ENCODE measurements around the gene DEPDC7. TPM values are rescaled to one million over a fixed set of nuclear protein-coding genes. Genes with fewer than 3 reads are reported as not detected.

The DEPDC7 gene
- total and polyA plus RNA-seq, 2 of the 13 experiments (the other 11 are each of a cell fraction or from before 2014, with no cell fraction given), result 17.3 to 33.3 TPM

GRCh38 chr11:33015621-33016551 lies at the start of gene DEPDC7 (continued):
- TF ChIP-seq SAFB2 (CRISPR knock-in tag; IDR thresholded peaks at IDR 0.05; ENCODE audit: borderline replicate concordance, low read depth) (0 out of 2 replicates have a peak, but pooled peaks have one; percentile 58), ZNF136 (CRISPR knock-in tag; IDR thresholded peaks at IDR 0.05; ENCODE audit: low read depth) (no peak), ZNF556 (CRISPR knock-in tag; IDR thresholded peaks at IDR 0.05; ENCODE audit: borderline replicate concordance) (0 out of 2 replicates have a peak, but pooled peaks have one; percentile 46), ZNF232 (CRISPR knock-in tag; IDR thresholded peaks at IDR 0.05; ENCODE audit: borderline replicate concordance) (peak; percentile 73; the same call in 1 of the 2 replicates), ZSCAN29 (CRISPR knock-in tag; conservative IDR thresholded peaks at IDR 0.05) (0 out of 2 replicates have a peak, but pooled peaks have one; percentile 31), EHMT2 (IDR thresholded peaks at IDR 0.05; ENCODE audit: borderline replicate concordance, low read depth, low read length) (no peak), ZNF547 (CRISPR knock-in tag; IDR thresholded peaks at IDR 0.05) (no peak; the same call in none of the 2 replicates), ZNF335 (CRISPR knock-in tag; IDR thresholded peaks at IDR 0.05) (no peak), ZNF367 (CRISPR knock-in tag; IDR thresholded peaks at IDR 0.05; ENCODE audit: borderline replicate concordance) (no peak), AFF4 (CRISPR knock-in tag; IDR thresholded peaks at IDR 0.05) (no peak), BRD4 (CRISPR knock-in tag; IDR thresholded peaks at IDR 0.05) (peak; percentile 23; the same call in 1 of the 2 replicates), REST (IDR thresholded peaks at IDR 0.05; ENCODE audit: borderline replicate concordance in 1 of 2, low read depth in 1 of 2, low read length in 2 of 2) (peak in 1 of 2 experiments; percentile 14; a peak in 1 of 4 replicates), ZNF331 (CRISPR knock-in tag; IDR thresholded peaks at IDR 0.05) (peak; percentile 54; the same call in 1 of the 2 replicates), ZBTB10 (CRISPR knock-in tag; IDR thresholded peaks at IDR 0.05; ENCODE audit: borderline replicate concordance) (peak; percentile 50; the same call in 1 of the 2 replicates)
- TF ChIP-seq, protein P1, sequence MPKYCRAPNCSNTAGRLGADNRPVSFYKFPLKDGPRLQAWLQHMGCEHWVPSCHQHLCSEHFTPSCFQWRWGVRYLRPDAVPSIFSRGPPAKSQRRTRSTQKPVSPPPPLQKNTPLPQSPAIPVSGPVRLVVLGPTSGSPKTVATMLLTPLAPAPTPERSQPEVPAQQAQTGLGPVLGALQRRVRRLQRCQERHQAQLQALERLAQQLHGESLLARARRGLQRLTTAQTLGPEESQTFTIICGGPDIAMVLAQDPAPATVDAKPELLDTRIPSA (CRISPR knock-in tag; IDR thresholded peaks at IDR 0.05; ENCODE audit: borderline replicate concordance), result 0 out of 2 replicates have a peak, but pooled peaks have one; percentile 82
